Thyroid gland (tissue), 4 donors: ENCODE measurements around the gene LRFN5. TPM values are rescaled to one million over a fixed set of nuclear protein-coding genes. Genes with fewer than 3 reads are reported as not detected.
"Not testable (repeated sequence)": the region's sequence is repeated elsewhere in the genome, so short reads cannot be mapped to it uniquely, and the experiment has no call there.

Experiments used
- DNase-seq, 2 donors: peaks; one replicate each; pipeline ENCODE4 v3.0.0-alpha.2; 2019
- H3K27ac ChIP-seq, 3 donors: fragments of 200-600 bp; sonication (generic); 1 replicate in 2 of 3; 2 replicates in 1 of 3; pipeline ENCODE4 v1.5.1; 2016 to 2019; ENCODE audit warnings: mild to moderate bottlenecking in 1 of 3, moderate library complexity in 1 of 3
- H3K27me3 ChIP-seq: fragments of 200-600 bp; sonication (generic); one replicate; pipeline ENCODE4 v1.5.1; 2019
- H3K36me3 ChIP-seq, 2 donors: fragments of 200-600 bp; sonication (generic); one replicate each; pipeline ENCODE4 v1.5.1; 2016 to 2019
- H3K4me1 ChIP-seq, 2 donors: fragments of 200-600 bp; sonication (generic); one replicate each; pipeline ENCODE4 v1.5.1; 2017 to 2019
- H3K4me3 ChIP-seq, 3 donors: fragments of 200-600 bp; sonication (generic); replicated peaks in 1 of 3; 1 replicate in 2 of 3; 2 replicates in 1 of 3; pipeline ENCODE4 v1.5.1; 2016; ENCODE audit warnings: mild to moderate bottlenecking in 1 of 3
- H3K9me3 ChIP-seq: fragments of 200-600 bp; sonication (generic); one replicate; pipeline ENCODE4 v1.5.1; 2017
- POLR2A ChIP-seq, 2 donors: fragments of 450-650 bp; IDR thresholded peaks; one replicate each; pipeline ENCODE4 v1.6.1; 2017; ENCODE audit warnings: antibody characterized with exemption in 2 of 2, mild to moderate bottlenecking in 2 of 2, moderate library complexity in 1 of 2
- whole genome bisulfite sequencing, 2 donors: methylation state at CpG; one replicate each; pipeline ENCODE4 v1.1.5; 2017; 5-methylcytosine and 5-hydroxymethylcytosine counted together
- intact Hi-C: fragments of 100-400 bp; cut with DNase I; formaldehyde crosslinking; loops from one replicate; pipeline ENCODE4 v1.15.1; 2023
- total RNA-seq, 4 donors: library from RNA; depleted of rRNA; stranded (reverse); fragments of >200 nt; gene quantifications; one replicate each; pipeline ENCODE4 v1.2.3, GENCODE V29; 2016
- TF ChIP-seq, protein P1 (sequence below), 6 experiments: fragments of 200-600 bp in 3 of 6; fragments of 450-650 bp in 3 of 6; sonication (generic) in 3 of 6; IDR thresholded peaks; one replicate each; pipeline ENCODE4 v1.5.1; 2016 to 2019; ENCODE audit warnings: antibody characterized with exemption in 6 of 6, mild to moderate bottlenecking in 2 of 6, inconsistent platforms in 1 of 6, moderate library complexity in 1 of 6

The LRFN5 gene
- total RNA-seq, 4 donors from 2014 or later = 1.5 to 5.3 (median 3.2) TPM

GRCh38 chr14:41699486-41699885, 92.8 kb downstream of the LRFN5 start:
- Histone ChIP-seq H3K36me3 (no peaks in the 10 kb centered on the region), H3K27ac (no peak overlapping the region), H3K4me1 (no peaks in the 10 kb centered on the region), H3K27me3 (no peaks in the 10 kb centered on the region), H3K4me3 (no peak overlapping the region), H3K9me3 (no peaks in the 10 kb centered on the region)
- intact Hi-C loops = no loop called here
- no peak for TF ChIP-seq POLR2A (IDR thresholded peaks at IDR 0.05)
- TF ChIP-seq, protein P1, sequence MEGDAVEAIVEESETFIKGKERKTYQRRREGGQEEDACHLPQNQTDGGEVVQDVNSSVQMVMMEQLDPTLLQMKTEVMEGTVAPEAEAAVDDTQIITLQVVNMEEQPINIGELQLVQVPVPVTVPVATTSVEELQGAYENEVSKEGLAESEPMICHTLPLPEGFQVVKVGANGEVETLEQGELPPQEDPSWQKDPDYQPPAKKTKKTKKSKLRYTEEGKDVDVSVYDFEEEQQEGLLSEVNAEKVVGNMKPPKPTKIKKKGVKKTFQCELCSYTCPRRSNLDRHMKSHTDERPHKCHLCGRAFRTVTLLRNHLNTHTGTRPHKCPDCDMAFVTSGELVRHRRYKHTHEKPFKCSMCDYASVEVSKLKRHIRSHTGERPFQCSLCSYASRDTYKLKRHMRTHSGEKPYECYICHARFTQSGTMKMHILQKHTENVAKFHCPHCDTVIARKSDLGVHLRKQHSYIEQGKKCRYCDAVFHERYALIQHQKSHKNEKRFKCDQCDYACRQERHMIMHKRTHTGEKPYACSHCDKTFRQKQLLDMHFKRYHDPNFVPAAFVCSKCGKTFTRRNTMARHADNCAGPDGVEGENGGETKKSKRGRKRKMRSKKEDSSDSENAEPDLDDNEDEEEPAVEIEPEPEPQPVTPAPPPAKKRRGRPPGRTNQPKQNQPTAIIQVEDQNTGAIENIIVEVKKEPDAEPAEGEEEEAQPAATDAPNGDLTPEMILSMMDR (IDR thresholded peaks at IDR 0.05) = no peak
- 47 to 56% methylated on average over 3 of the region's 3 CpGs for WGBS, 2 donors
- no peak for DNase-seq

GRCh38 chr14:41718477-41719166, 111.9 kb downstream of the LRFN5 start:
- Histone ChIP-seq H3K9me3 (no peaks in the 10 kb centered on the region), H3K4me3 (no peak overlapping the region), H3K27ac (no peak overlapping the region), H3K4me1 (no peaks in the 10 kb centered on the region), H3K27me3 (no peaks in the 10 kb centered on the region), H3K36me3 (no peaks in the 10 kb centered on the region)
- intact Hi-C loops = no loop called here
- no peak for TF ChIP-seq POLR2A (IDR thresholded peaks at IDR 0.05)
- TF ChIP-seq, protein P1 (IDR thresholded peaks at IDR 0.05) = no peak
- WGBS, 2 donors = 34 to 52% methylated on average over 5 of the region's 5 CpGs
- DNase-seq = no peak

DNA sequence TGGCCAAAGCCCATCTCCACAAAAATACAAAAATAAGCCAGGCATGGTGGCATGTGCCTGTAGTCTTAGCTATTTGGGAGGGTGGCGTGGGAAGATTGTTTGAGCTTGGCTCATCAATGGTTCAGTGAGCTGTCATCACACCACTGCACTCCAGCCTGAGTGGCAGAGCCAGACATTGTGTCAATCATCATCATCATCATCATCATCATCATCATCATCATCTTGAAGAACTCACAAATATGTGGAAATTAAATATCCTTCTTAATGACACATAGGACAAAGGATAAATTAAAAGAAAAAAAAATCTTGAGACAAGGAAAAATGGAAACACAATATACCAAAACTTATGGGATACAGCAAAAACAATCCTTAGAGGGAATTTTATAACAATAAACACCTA, 132.5 kb downstream of the LRFN5 start:
- WGBS, 2 donors = 89 to 95% methylated on average over 1 of the region's 1 CpG
- H3K9me3 ChIP-seq = no peaks in the 10 kb centered on the region
- H3K4me1 ChIP-seq = no peaks in the 10 kb centered on the region
- H3K4me3 ChIP-seq = no peak overlapping the region
- intact Hi-C loops = no loop called here
- no peak overlapping the region for H3K27ac ChIP-seq
- no peaks in the 10 kb centered on the region for H3K36me3 ChIP-seq
- TF ChIP-seq, protein P1 (IDR thresholded peaks at IDR 0.05) = no peak
- no peak for TF ChIP-seq POLR2A (IDR thresholded peaks at IDR 0.05)
- DNase-seq = no peak
- H3K27me3 ChIP-seq = no peaks in the 10 kb centered on the region

DNA sequence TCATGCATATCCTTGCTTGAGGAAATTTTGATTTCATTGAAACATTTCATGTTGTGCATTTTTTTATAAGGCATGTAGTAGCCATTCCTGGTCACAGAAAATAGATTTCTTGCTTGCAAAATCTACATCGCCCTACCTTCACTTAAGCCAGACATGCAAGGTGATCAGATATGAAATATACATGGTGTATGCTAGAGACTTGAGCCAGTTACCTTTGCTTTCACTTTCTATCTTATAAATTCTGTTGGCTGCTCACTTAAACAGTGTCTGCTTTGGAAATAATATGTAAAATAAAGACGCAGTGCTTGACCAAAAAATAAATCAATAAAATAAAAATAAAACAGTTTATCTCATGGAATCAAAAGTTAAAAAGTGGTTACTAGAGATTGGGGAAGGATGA, 136.5 kb downstream of the LRFN5 start:
- intact Hi-C loops = no loop called here
- 90 to 94% methylated on average over 2 of the region's 2 CpGs for WGBS, 2 donors

GRCh38 chr14:41749429-41749828, 142.8 kb downstream of the LRFN5 start:
- no peaks in the 10 kb centered on the region for H3K4me1 ChIP-seq
- H3K4me3 ChIP-seq = no peak overlapping the region
- no peak overlapping the region for H3K27ac ChIP-seq
- H3K9me3 ChIP-seq = no peaks in the 10 kb centered on the region
- intact Hi-C loops = no loop called here
- DNase-seq = no peak
- H3K36me3 ChIP-seq = no peaks in the 10 kb centered on the region
- no peaks in the 10 kb centered on the region for H3K27me3 ChIP-seq
- TF ChIP-seq POLR2A (IDR thresholded peaks at IDR 0.05) = no peak
- TF ChIP-seq, protein P1 (IDR thresholded peaks at IDR 0.05) = no peak
- 67 to 73% methylated on average over 5 of the region's 5 CpGs for WGBS, 2 donors

More for the DNA sequence above, 136.5 kb downstream of the LRFN5 start:
- Histone ChIP-seq H3K4me3 (no peak overlapping the region), H3K27ac (no peak overlapping the region), H3K36me3 (no peaks in the 10 kb centered on the region), H3K9me3 (no peaks in the 10 kb centered on the region), H3K27me3 (no peaks in the 10 kb centered on the region), H3K4me1 (no peaks in the 10 kb centered on the region)
- TF ChIP-seq, protein P1 (IDR thresholded peaks at IDR 0.05) = no peak
- no peak for TF ChIP-seq POLR2A (IDR thresholded peaks at IDR 0.05)
- no peak for DNase-seq

GRCh38 chr14:41750575-41750974, 143.9 kb downstream of the LRFN5 start:
- H3K4me1 ChIP-seq, H3K4me3 ChIP-seq, DNase-seq, H3K36me3 ChIP-seq, H3K27me3 ChIP-seq, intact Hi-C loops, H3K9me3 ChIP-seq, H3K27ac ChIP-seq: not testable (repeated sequence)
- 75 to 82% methylated on average over 4 of the region's 4 CpGs for WGBS, 2 donors
